T-helper 17 cell (primary cell): ENCODE data around the gene FBXO17. TPM values are rescaled to one million over a fixed set of nuclear protein-coding genes. Genes with fewer than 3 reads are reported as not detected.
A peak's percentile ranks its signal among the peaks of the same experiment; 100 is the strongest.

Experiments used
- ATAC-seq: fragments of 150-1000 bp; cut with Tn5 transposase; 2 replicates; pipeline ENCODE4 v1.10.0; 2021; ENCODE audit warnings: mild to moderate bottlenecking, moderate library complexity
- DNase-seq, 3 donors: peaks; one replicate each; pipeline versions ENCODE4 v3.0.0 to v3.0.0-alpha.2; 2020 to 2021
- H3K9me3 ChIP-seq: one replicate; pipeline ENCODE4 v1.7.0; 2013; ENCODE audit warnings: low read length, mild to moderate bottlenecking; ENCODE audit not compliant: control insufficient read depth, poor library complexity, severe bottlenecking
- H3K27ac Mint-ChIP-seq: one replicate; pipeline ENCODE4 v1.8.0; 2022; ENCODE audit warnings: mild to moderate bottlenecking, moderate library complexity, mixed read lengths
- H3K27me3 Mint-ChIP-seq: one replicate; pipeline ENCODE4 v1.8.0; 2022; ENCODE audit warnings: mixed read lengths
- H3K36me3 Mint-ChIP-seq: one replicate; pipeline ENCODE4 v1.8.0; 2022; ENCODE audit warnings: low read depth, mixed read lengths
- H3K4me1 Mint-ChIP-seq: one replicate; pipeline ENCODE4 v1.8.0; 2022; ENCODE audit warnings: mild to moderate bottlenecking, mixed read lengths
- H3K4me3 Mint-ChIP-seq: one replicate; pipeline ENCODE4 v1.8.0; 2022; ENCODE audit warnings: mild to moderate bottlenecking, moderate library complexity, mixed read lengths
- total RNA-seq, 4 donors: library from RNA in 2 of 4; stranded (reverse) in 2 of 4; gene quantifications; one replicate each; pipeline ENCODE4 v1.2.3 and lab custom pipeline; 2022 to 2026

Gene FBXO17
- total RNA-seq, 2 donors from 2014 or later: 0.16 TPM; not detected in 1

DNA sequence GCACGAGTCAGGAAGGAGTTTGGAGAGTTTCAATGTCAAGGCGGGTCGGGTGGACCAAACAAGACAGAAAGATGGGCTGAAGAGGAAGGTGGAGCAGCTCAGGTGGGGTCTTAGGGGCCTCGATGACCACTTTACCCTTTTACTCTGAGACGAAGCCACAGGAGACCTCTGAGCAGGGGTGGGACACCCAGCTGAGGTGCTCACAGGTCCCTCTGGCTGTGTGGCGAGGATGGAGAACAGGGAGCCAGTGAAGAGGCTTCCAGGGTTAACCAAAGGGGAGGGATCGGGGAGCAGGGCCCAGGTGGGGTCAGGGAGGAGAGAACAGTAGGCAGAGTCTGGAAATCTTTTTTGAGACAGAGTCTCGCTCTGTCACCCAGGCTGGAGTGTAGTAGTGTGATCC lies 61.6 kb downstream of the FBXO17 start:
- no peak for ATAC-seq
- DNase-seq: no peak
- Mint-ChIP-seq H3K36me3 (no peaks in the 10 kb centered on the region), H3K27me3 (no peaks in the 10 kb centered on the region), H3K27ac (no peak overlapping the region), H3K4me1 (peaks cover 2% of the 10 kb centered on the region), H3K4me3 (no peak overlapping the region)
- H3K9me3 ChIP-seq: no peaks in the 10 kb centered on the region

DNA sequence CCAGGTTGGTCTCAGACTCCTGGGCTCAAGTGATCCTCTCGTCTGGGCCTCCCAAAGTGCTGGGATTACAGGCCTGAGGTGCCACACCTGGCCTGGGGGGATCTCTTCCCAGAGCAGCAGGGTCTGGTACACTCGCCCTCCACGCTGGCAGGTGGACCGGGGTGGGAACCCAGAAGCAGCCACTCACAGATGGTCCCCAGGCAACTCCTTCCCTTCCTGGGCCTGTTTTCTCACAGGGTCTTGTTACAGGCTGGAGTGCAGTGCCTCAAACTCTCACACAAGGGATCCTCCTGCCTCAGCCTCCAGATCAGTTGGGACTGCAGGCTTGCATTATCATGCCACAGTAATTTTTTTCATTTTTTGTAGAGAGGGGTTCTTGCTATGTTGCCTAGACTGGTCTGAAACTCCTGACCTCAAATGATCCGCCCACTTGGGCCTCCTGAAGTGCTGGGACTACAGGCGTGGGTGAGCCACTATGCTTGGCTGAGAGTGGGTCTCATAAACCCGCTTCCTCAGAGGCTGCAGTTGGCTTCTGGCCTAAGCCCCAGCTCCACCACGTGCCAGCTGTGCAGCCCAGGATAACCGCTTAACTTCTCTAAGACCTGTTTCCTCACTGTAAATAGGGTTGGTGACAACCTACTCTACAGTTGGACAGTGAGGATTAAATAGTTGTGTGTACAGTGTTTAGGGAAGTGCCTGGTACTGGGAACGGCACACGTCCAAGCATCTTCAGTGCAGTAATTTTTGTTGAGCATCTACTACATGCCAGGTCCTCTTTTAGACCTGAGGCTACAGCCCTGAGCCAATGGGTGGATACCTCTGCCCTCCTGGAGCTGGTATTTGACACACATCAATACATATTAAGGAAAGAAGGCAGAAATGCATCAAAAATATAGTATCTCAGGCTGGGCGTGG lies 62.7 kb downstream of the FBXO17 start:
- H3K27ac Mint-ChIP-seq: no peak overlapping the region
- no peaks in the 10 kb centered on the region for H3K36me3 Mint-ChIP-seq
- H3K4me3 Mint-ChIP-seq: no peak overlapping the region
- H3K27me3 Mint-ChIP-seq: no peaks in the 10 kb centered on the region
- no peak for ATAC-seq
- no peak for DNase-seq
- peaks cover 3% of the 10 kb centered on the region for H3K4me1 Mint-ChIP-seq
- no peaks in the 10 kb centered on the region for H3K9me3 ChIP-seq

DNA sequence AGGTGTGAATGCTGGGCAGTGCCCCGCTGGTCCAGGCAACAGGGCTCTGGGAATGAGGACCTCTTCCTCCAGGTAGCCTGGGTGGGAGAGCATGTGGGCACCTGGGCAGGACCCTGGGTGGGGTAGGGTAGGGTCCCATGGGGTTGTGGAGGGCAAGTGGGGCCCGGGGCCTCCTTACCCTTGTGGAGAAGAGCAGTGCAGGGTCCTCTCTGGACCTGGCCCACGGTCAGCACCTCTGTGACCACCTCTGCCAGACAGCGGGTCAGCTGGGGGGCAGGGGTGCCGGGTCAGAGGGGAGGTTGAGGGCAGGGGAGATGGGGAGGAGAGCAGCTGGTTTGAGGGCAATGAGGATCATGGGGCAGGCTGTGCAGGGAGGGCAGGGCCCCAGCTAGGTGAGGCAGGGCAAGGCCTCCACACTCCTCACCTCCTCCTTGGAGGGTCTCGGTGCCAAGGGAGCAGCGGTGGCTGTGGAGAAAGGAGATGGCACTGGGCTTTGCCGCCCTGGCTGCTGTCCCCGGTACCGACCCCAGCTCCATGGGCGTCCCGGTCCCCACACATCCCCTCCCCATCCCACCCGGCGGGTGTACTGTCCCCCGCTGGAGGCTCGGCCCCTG lies 64.0 kb downstream of the FBXO17 start:
- no peak overlapping the region for H3K4me3 Mint-ChIP-seq
- H3K4me1 Mint-ChIP-seq: peaks cover 5% of the 10 kb centered on the region
- H3K9me3 ChIP-seq: no peaks in the 10 kb centered on the region
- no peak overlapping the region for H3K27ac Mint-ChIP-seq
- DNase-seq (no peak), ATAC-seq (no peak)
- no peaks in the 10 kb centered on the region for H3K27me3 Mint-ChIP-seq
- H3K36me3 Mint-ChIP-seq: peaks cover 4% of the 10 kb centered on the region

DNA sequence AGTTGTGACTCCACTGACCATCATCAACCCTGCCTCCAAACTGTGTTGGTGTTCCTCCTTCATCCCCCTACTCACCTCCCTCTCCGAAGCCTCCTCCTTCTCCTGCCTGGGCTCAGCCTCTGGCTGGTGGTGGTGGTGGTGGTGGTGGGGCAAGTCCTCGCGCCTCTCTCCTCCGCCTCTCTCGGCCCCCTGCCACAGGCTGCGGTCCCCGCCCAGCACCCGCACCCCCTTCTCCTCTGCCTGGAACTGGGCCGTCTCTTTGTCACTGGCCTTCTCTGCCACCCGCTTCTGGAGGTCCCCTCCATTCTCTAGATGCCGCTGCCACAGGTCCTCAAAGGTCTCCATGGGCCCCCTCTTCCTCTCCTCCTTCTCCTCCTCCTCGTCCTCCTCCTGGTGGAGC lies 65.1 kb downstream of the FBXO17 start:
- H3K27ac Mint-ChIP-seq: no peak overlapping the region

DNA sequence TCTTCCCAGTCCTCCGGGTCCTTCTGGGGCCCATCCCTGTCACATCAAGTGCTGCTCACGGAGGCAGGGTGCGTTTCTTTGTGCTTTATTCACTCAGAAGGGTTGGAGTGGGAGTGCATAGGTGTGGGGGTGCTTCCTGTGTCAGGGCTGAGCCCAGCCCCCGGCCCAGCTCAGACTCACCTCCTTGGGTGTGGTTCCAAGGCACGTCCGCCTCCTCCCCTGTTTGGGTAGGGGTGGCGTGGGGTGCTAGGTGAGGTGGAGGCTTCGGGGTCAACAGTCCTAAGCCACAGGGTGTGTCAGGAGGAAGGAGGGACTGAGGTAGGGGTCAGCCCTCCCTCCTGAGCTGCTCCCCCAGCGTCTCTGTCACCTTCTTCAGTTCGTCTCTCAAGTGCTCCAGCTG lies 66.6 kb downstream of the FBXO17 start:
- H3K9me3 ChIP-seq: no peaks in the 10 kb centered on the region
- no peak overlapping the region for H3K27ac Mint-ChIP-seq
- H3K36me3 Mint-ChIP-seq: peaks cover 9% of the 10 kb centered on the region
- peak overlapping the region; percentile 2 for H3K4me3 Mint-ChIP-seq
- ATAC-seq (peak; percentile 30), DNase-seq (no peak)
- peaks cover 11% of the 10 kb centered on the region for H3K4me1 Mint-ChIP-seq
- no peaks in the 10 kb centered on the region for H3K27me3 Mint-ChIP-seq

More for the DNA sequence above, 65.1 kb downstream of the FBXO17 start:
- Mint-ChIP-seq H3K4me3 (no peak overlapping the region), H3K36me3 (peaks cover 4% of the 10 kb centered on the region), H3K27me3 (no peaks in the 10 kb centered on the region), H3K4me1 (peaks cover 5% of the 10 kb centered on the region)
- no peak for DNase-seq
- ATAC-seq: no peak
- no peaks in the 10 kb centered on the region for H3K9me3 ChIP-seq

DNA sequence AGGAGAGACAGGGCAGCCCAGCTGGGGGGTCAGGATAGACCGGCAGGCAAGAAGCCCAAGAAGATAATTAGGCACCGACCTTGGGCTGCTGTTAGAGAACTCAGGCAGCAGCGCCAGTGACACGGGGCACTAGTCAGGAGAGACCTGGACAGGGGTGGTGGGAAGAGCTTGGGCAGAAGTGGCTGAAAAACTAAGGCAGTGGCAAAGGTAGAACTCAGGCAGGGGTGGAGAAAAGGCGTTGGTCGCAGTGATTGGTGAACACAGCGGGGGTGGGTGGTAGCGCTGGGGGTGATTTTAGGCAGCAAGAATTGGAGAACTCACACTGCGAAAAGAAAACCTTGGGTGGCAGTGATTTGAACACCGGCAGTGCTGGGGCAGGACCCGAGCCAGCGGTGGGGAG lies 67.9 kb downstream of the FBXO17 start:
- H3K27me3 Mint-ChIP-seq: no peaks in the 10 kb centered on the region
- peaks cover 9% of the 10 kb centered on the region for H3K36me3 Mint-ChIP-seq
- ATAC-seq (no peak), DNase-seq (no peak)
- H3K9me3 ChIP-seq: no peaks in the 10 kb centered on the region
- peak overlapping the region; percentile 56 for H3K27ac Mint-ChIP-seq
- no peak overlapping the region for H3K4me3 Mint-ChIP-seq
- peaks cover 12% of the 10 kb centered on the region for H3K4me1 Mint-ChIP-seq

DNA sequence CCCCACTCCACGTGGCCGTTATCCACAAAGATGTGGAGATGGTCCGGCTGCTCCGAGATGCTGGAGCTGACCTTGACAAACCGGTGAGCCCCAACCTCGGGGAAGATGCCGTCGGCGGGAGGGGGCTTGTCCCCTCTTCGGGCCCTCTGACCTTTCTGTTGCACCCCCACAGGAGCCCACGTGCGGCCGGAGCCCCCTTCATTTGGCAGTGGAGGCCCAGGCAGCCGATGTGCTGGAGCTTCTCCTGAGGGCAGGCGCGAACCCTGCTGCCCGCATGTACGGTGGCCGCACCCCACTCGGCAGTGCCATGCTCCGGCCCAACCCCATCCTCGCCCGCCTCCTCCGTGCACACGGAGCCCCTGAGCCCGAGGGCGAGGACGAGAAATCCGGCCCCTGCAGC lies 68.3 kb downstream of the FBXO17 start:
- H3K9me3 ChIP-seq: no peaks in the 10 kb centered on the region
- no peak overlapping the region for H3K27ac Mint-ChIP-seq
- DNase-seq (no peak), ATAC-seq (no peak)
- H3K4me1 Mint-ChIP-seq: peaks cover 12% of the 10 kb centered on the region
- peaks cover 9% of the 10 kb centered on the region for H3K36me3 Mint-ChIP-seq
- H3K4me3 Mint-ChIP-seq: no peak overlapping the region
- H3K27me3 Mint-ChIP-seq: no peaks in the 10 kb centered on the region

DNA sequence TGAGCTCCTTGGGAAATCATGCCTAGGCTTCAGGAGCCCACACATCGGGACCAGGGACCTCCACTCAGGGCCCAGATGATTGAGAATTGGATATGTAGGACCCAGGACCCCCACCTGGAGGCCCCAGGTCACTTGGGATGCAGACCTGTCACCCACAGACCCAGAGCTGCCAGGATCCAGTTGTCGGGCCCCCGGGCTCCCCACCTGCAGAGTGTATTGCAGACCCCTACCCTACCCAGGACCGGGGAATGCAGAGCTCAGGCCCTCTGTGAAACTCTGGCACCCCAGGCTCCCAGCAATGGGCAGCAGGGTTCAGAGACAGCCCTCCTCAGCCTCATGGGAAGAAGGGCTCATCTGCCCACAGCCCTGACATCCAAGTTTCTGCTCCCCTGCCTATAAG lies 69.9 kb downstream of the FBXO17 start:
- H3K27ac Mint-ChIP-seq: no peak overlapping the region
- H3K27me3 Mint-ChIP-seq: no peaks in the 10 kb centered on the region
- H3K4me3 Mint-ChIP-seq: no peak overlapping the region
- peaks cover 21% of the 10 kb centered on the region for H3K4me1 Mint-ChIP-seq
- ATAC-seq (no peak), DNase-seq (no peak)
- H3K36me3 Mint-ChIP-seq: peaks cover 11% of the 10 kb centered on the region
- H3K9me3 ChIP-seq: no peaks in the 10 kb centered on the region

DNA sequence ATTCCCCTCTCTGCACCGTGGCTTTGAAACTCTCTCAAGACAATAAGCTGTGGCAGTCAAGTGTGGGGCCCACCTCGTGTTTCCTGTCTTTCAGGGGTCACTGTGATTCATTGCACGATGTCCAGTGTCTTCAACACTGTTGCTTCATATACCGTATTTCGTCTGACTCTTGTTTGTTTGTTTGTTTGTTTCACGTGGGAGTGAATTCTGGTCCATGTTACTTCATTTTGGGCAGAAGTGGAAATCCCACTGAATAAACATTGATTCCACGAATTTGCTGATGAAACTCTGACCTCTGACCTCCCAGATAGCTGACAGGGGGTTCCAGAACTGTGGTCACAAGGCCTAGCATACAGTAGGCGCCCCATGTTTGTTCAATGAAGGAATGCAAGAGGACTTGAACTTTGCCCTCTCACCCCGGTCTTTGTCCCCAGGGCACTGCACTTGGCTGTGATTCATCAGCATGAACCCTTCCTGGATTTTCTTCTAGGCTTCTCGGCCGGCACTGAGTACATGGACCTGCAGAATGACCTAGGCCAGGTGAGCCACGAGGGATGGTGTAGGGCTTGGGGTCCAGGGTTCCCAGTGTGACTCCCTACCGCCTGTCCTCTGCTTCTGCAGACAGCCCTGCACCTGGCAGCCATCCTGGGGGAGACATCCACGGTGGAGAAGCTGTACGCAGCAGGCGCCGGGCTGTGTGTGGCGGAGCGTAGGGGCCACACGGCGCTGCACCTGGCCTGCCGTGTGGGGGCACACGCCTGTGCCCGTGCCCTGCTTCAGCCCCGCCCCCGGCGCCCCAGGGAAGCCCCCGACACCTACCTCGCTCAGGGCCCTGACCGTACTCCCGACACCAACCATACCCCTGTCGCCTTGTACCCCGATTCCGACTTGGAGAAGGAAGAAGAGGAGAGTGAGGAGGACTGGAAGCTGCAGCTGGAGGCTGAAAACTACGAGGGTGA lies 70.7 kb downstream of the FBXO17 start:
- Mint-ChIP-seq H3K4me3 (no peak overlapping the region), H3K27ac (no peak overlapping the region), H3K36me3 (peaks cover 11% of the 10 kb centered on the region), H3K27me3 (no peaks in the 10 kb centered on the region), H3K4me1 (peaks cover 25% of the 10 kb centered on the region)
- DNase-seq (no peak), ATAC-seq (no peak)
- no peaks in the 10 kb centered on the region for H3K9me3 ChIP-seq

DNA sequence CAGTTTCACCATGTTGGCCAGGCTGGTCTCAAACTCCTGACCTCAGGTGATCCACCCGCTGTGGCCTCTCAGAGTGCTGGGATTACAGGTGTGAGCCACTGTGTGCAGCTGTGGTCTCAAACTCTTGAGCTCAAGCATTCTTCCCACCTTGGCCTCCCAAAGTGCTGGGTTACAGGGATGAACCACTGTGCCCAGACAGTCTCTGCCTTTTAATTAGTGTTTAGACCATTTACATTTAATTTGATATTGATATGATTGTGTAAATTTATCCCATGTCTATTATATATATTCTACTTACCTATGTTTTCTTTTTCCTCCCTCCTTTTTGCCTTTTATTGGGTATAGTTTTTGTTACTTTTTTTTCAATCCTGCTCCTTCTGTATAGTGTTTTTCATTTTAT lies 73.9 kb downstream of the FBXO17 start:
- ATAC-seq: no peak
- Mint-ChIP-seq H3K27ac (peak overlapping the region; percentile 97), H3K27me3 (no peaks in the 10 kb centered on the region), H3K4me3 (peak overlapping the region; percentile 65), H3K4me1 (peaks cover 40% of the 10 kb centered on the region), H3K36me3 (peaks cover 12% of the 10 kb centered on the region)
- no peaks in the 10 kb centered on the region for H3K9me3 ChIP-seq
- DNase-seq: no peak

DNA sequence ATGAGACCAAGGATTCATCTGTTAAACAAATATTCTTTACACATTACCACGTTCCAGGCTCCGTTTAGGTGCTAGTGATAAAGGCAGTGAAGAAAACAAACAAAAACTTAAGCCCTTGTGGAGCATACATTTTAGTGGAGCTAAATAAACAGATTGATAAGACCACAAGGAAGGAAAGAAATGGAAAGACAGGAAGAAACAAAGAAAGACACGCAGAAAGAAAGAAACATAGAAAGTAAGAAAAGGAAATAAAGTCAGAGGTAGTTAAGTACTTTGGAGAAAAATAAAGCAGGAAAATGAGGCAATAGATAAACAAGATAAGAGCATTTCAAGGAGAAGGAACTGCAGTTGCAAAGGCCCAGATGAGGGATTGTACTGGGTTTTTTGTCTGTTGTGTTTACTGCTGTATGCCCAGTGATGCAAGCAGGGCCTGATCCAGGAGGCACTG lies 74.8 kb downstream of the FBXO17 start:
- Mint-ChIP-seq H3K4me3 (peak overlapping the region; percentile 97), H3K4me1 (peaks cover 42% of the 10 kb centered on the region), H3K36me3 (peaks cover 12% of the 10 kb centered on the region), H3K27ac (peak overlapping the region; percentile 97), H3K27me3 (no peaks in the 10 kb centered on the region)
- H3K9me3 ChIP-seq: no peaks in the 10 kb centered on the region
- DNase-seq (no peak), ATAC-seq (no peak)

DNA sequence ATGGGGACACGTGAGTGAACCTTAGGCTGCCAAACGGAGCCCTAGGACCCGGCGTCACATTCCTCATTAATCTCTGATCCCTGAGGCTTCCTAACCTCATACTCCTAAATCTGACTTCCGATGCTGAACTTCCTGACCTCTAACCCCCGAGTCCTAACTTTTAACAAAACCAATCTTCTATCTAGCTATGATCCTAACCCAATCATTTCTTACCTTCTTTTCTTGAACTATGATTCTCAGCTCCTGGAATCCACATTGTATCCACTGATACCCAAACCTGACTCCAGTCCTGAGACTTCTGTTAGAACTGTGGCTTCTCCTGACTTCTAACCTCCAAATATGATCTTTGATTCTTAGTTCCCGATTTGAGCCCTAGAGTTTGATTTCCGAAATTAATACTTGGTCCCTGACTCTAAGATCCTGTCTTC lies 75.3 kb downstream of the FBXO17 start:
- DNase-seq: no peak
- no peaks in the 10 kb centered on the region for H3K27me3 Mint-ChIP-seq
- peak overlapping the region; percentile 97 for H3K4me3 Mint-ChIP-seq
- peaks cover 10% of the 10 kb centered on the region for H3K36me3 Mint-ChIP-seq
- H3K9me3 ChIP-seq: no peaks in the 10 kb centered on the region
- peak overlapping the region; percentile 97 for H3K27ac Mint-ChIP-seq
- ATAC-seq: no peak
- peaks cover 42% of the 10 kb centered on the region for H3K4me1 Mint-ChIP-seq
